B cell (primary cell): Measurements from ENCODE around the gene KLHL33. TPM values are rescaled to one million over a fixed set of nuclear protein-coding genes. Genes with fewer than 3 reads are reported as not detected.

Experiments
- ATAC-seq: fragments of 200-7000 bp; cut with Tn5 transposase; one replicate; pipeline ENCODE4 v1.10.0; 2021; ENCODE audit warnings: low read depth, mild to moderate bottlenecking, moderate number of reproducible peaks, moderate library complexity
- CTCF ChIA-PET: fragments of 350-600 bp; sonication (Branson Sonifier 250); formaldehyde crosslinking; loops from one replicate; lab custom pipeline; 2021; ENCODE audit warnings: antibody characterized with exemption, inconsistent platforms; lab: Charles Lee
- POLR2A ChIA-PET: fragments of 350-600 bp; sonication (Branson Sonifier 250); formaldehyde crosslinking; loops from one replicate; lab custom pipeline; 2021; ENCODE audit warnings: antibody characterized with exemption; lab: Charles Lee
- DNase-seq: peaks from one replicate; pipeline ENCODE4 v3.0.0; 2013
- H2AFZ ChIP-seq: 2 replicates; pipeline ENCODE4 v1.6.1; 2012; ENCODE audit warnings: mild to moderate bottlenecking, low read depth, low read length; ENCODE audit not compliant: insufficient read depth, poor library complexity, severe bottlenecking
- H3K27ac ChIP-seq, 2 donors: 1 replicate in 1 of 2; 2 replicates in 1 of 2; pipeline ENCODE4 v1.5.1; 2012 to 2013; ENCODE audit warnings: low read length in 2 of 2, mild to moderate bottlenecking in 2 of 2, moderate library complexity in 1 of 2
- H3K27me3 ChIP-seq, 4 experiments: fragments of 200-600 bp in 1 of 4; sonication (generic) in 1 of 4; replicated peaks in 1 of 4; 1 replicate in 2 of 4; 2 replicates in 2 of 4; pipeline versions ENCODE4 v1.6.1 to v1.7.0; 2013 to 2016; ENCODE audit warnings: low read length in 3 of 4, mild to moderate bottlenecking in 2 of 4, mixed read lengths in 1 of 4, moderate library complexity in 1 of 4; ENCODE audit not compliant: insufficient read depth in 4 of 4, control insufficient read depth in 3 of 4; ENCODE audit errors: control extremely low read depth in 1 of 4
- H3K36me3 ChIP-seq, 2 experiments: replicated peaks in 1 of 2; 1 replicate in 1 of 2; 2 replicates in 1 of 2; pipeline versions ENCODE4 v1.6.1 to v1.7.1; 2013; ENCODE audit warnings: low read length in 1 of 2; ENCODE audit not compliant: insufficient read depth in 2 of 2, control insufficient read depth in 1 of 2; ENCODE audit errors: control extremely low read depth in 1 of 2, extremely low read depth in 1 of 2
- H3K4me1 ChIP-seq, 2 donors: fragments of 200-600 bp in 1 of 2; sonication (generic) in 1 of 2; 1 replicate in 1 of 2; 2 replicates in 1 of 2; pipeline versions ENCODE4 v1.5.1 to v1.6.1; 2013 to 2017; ENCODE audit warnings: low read length in 2 of 2; ENCODE audit not compliant: control insufficient read depth in 2 of 2, insufficient read depth in 2 of 2
- H3K4me2 ChIP-seq: replicated peaks from 2 replicates; pipeline ENCODE3; 2012; ENCODE audit warnings: mild to moderate bottlenecking, low read depth, low read length; ENCODE audit not compliant: poor library complexity, severe bottlenecking
- H3K4me3 ChIP-seq, 5 experiments: fragments of 200-600 bp in 1 of 5; sonication (generic) in 1 of 5; 1 replicate in 3 of 5; 2 replicates in 2 of 5; pipeline versions ENCODE4 v1.5.1 to v1.7.0; 2011 to 2016; ENCODE audit warnings: low read length in 4 of 5, mild to moderate bottlenecking in 4 of 5, low read depth in 2 of 5, control low read depth in 1 of 5, moderate library complexity in 1 of 5; ENCODE audit not compliant: insufficient read depth in 1 of 5; ENCODE audit errors: control extremely low read depth in 1 of 5, extremely low read depth in 1 of 5
- H3K79me2 ChIP-seq: fragments of 200-600 bp; sonication (generic); one replicate; pipeline ENCODE4 v1.6.0; 2016; ENCODE audit warnings: low read length; ENCODE audit not compliant: control insufficient read depth, insufficient read depth
- H3K9ac ChIP-seq: fragments of 200-600 bp; sonication (generic); 2 replicates; pipeline ENCODE4 v1.6.1; 2017; ENCODE audit warnings: mild to moderate bottlenecking, low read length, moderate library complexity
- H3K9me3 ChIP-seq, 3 donors: one replicate each; pipeline versions ENCODE4 v1.6.1 to v1.7.1; 2013; ENCODE audit warnings: low read length in 2 of 3; ENCODE audit not compliant: control insufficient read depth in 2 of 3, insufficient read depth in 1 of 3; ENCODE audit errors: control extremely low read depth in 1 of 3
- H4K20me1 ChIP-seq: 2 replicates; pipeline ENCODE4 v1.6.0; 2012; ENCODE audit warnings: mild to moderate bottlenecking, low read length; ENCODE audit not compliant: insufficient read depth, control insufficient read depth, poor library complexity, severe bottlenecking
- H3K27ac Mint-ChIP-seq: one replicate; pipeline ENCODE4 v1.8.0; 2021; ENCODE audit warnings: mixed read lengths
- H3K27me3 Mint-ChIP-seq: one replicate; pipeline ENCODE4 v1.8.0; 2021; ENCODE audit warnings: mixed read lengths
- H3K4me1 Mint-ChIP-seq: one replicate; pipeline ENCODE4 v1.8.0; 2021; ENCODE audit warnings: mixed read lengths
- H3K4me3 Mint-ChIP-seq: one replicate; pipeline ENCODE4 v1.8.0; 2021; ENCODE audit warnings: mixed read lengths
- H3K9me3 Mint-ChIP-seq: one replicate; pipeline ENCODE4 v1.8.0; 2022; ENCODE audit warnings: mixed read lengths; ENCODE audit not compliant: insufficient read depth
- CTCF ChIP-seq: fragments of 200-600 bp; IDR thresholded peaks from one replicate; pipeline ENCODE4 v1.8.0; 2022; ENCODE audit warnings: antibody characterized with exemption, mild to moderate bottlenecking
- EZH2 ChIP-seq: IDR thresholded peaks from 2 replicates; pipeline ENCODE4 v1.6.1; 2012; ENCODE audit warnings: borderline replicate concordance, low read depth, mild to moderate bottlenecking, moderate library complexity, low read length; ENCODE audit not compliant: insufficient read depth, poor library complexity, severe bottlenecking
- WGBS: methylation state at CpG from one replicate; pipeline ENCODE4 v1.1.5; 2013; ENCODE audit warnings: missing lambda C conversion rate; ENCODE audit not compliant: insufficient coverage; 5-methylcytosine and 5-hydroxymethylcytosine counted together
- intact Hi-C: fragments of 100-400 bp; cut with micrococcal nuclease; formaldehyde crosslinking; loops from one replicate; pipeline ENCODE4 v1.10.0; 2022
- polyA plus RNA-seq: library from polyadenylated mRNA; depleted of rRNA; stranded (reverse); fragments of >200 nt; gene quantifications from 2 replicates; pipeline ENCODE4 v1.2.3, GENCODE V29; 2012
- total RNA-seq, 2 donors: library from RNA; stranded (reverse); fragments of 120-200 nt in 1 of 2; gene quantifications; 1 replicate in 1 of 2; 2 replicates in 1 of 2; pipeline versions ENCODE4 v1.2.3 to v1.2.4, GENCODE V29; 2013 to 2022

KLHL33 gene
- total and polyA plus RNA-seq, 2 donors (not counting 1 experiment from before 2014, with no cell fraction given): 0.20 to 0.25 TPM

GRCh38 chr14:20469242-20469889 lies 33.4 kb upstream of the KLHL33 start, which contains the start of gene PNP:
Gene PNP, plus strand, starts transcription at chr14:20469406. Its CDS starts 119 bp downstream, at chr14:20469525.
- intact Hi-C loops: loop anchor here (1.0 to 10.0 kb wide), 5 partner anchors 8 to 985 kb away; partner anchors contain the start of genes APEX1, CHD8, PARP2 and PIP4P1
- WGBS: under 1% methylated on average over 32 of the region's 40 CpGs
- peak within 1 kb of the TSS; percentile 96 for H3K27ac Mint-ChIP-seq
- Histone ChIP-seq H3K79me2 (peaks cover 52% of the 10 kb centered on the region), H3K27me3 (no peaks in the 10 kb centered on the region), H2AFZ (peak within 1 kb of the TSS; percentile 67), H3K4me1 (peaks cover 31 to 33% of the 10 kb centered on the region in 2 donors), H3K9ac (peak within 1 kb of the TSS; percentile 84), H3K36me3 (peaks cover 14 to 26% of the 10 kb centered on the region in 2 experiments), H3K4me3 (peak within 1 kb of the TSS; percentile 88 to 99 (median 98)), H3K9me3 (no peaks in the 10 kb centered on the region), H3K27ac (peak within 1 kb of the TSS; percentile 73 to 81), H3K4me2 (peak within 1 kb of the TSS; percentile 84), H4K20me1 (peaks cover 14% of the 10 kb centered on the region)
- ATAC-seq: peak; percentile 93
- H3K4me1 Mint-ChIP-seq: peaks cover 52% of the 10 kb centered on the region
- DNase-seq: peak; percentile 92
- H3K4me3 Mint-ChIP-seq: peak within 1 kb of the TSS; percentile 100
- ChIA-PET POLR2A (interaction anchor here (0.6 to 1.9 kb wide), 6 partner anchors 8 to 126 kb away, joined by 3 to 20 read pairs (median 8); partner anchors contain the start of genes APEX1, OSGEP, PARP2 and PIP4P1), CTCF (interaction anchor here (0.8 to 3.6 kb wide), 10 partner anchors 8 to 144 kb away, joined by 3 to 23 read pairs (median 3); partner anchors contain the start of genes APEX1, OSGEP and TEP1)
- TF ChIP-seq CTCF (no peak), EZH2 (no peak)
- H3K9me3 Mint-ChIP-seq: no peaks in the 10 kb centered on the region
- H3K27me3 Mint-ChIP-seq: no peaks in the 10 kb centered on the region
